Lower leg skin (tissue), 4 donors: Measurements from ENCODE around the gene PRG2. TPM values are rescaled to one million over a fixed set of nuclear protein-coding genes. Genes with fewer than 3 reads are reported as not detected.

Source experiments
- DNase-seq, 2 donors: peaks; one replicate each; pipeline ENCODE4 v3.0.0-alpha.2; 2019; ENCODE audit warnings: low spot score in 2 of 2
- H3K4me3 ChIP-seq: fragments of 200-600 bp; sonication (generic); 2 replicates; pipeline ENCODE4 v1.5.1; 2017; ENCODE audit warnings: mild to moderate bottlenecking, low read depth; ENCODE audit not compliant: poor library complexity, severe bottlenecking
- CTCF ChIP-seq, 3 donors: fragments of 450-650 bp; IDR thresholded peaks; one replicate each; pipeline ENCODE4 v1.5.1; 2016; ENCODE audit warnings: antibody characterized with exemption in 3 of 3, mild to moderate bottlenecking in 3 of 3, moderate library complexity in 2 of 3
- POLR2A ChIP-seq, 2 donors: fragments of 450-650 bp; IDR thresholded peaks; one replicate each; pipeline ENCODE4 v1.6.1; 2016 to 2017; ENCODE audit warnings: antibody characterized with exemption in 2 of 2, mild to moderate bottlenecking in 1 of 2, moderate library complexity in 1 of 2
- WGBS, 2 donors: methylation state at CpG; one replicate each; pipeline ENCODE4 v1.1.5; 2018; 5-methylcytosine and 5-hydroxymethylcytosine counted together
- intact Hi-C: fragments of 100-400 bp; cut with DNase I; formaldehyde crosslinking; loops from one replicate; pipeline ENCODE4 v1.15.0; 2023; ENCODE audit warnings: low total_unique reads
- total RNA-seq, 4 donors: library from RNA; depleted of rRNA; stranded (reverse); fragments of >200 nt; gene quantifications; one replicate each; pipeline ENCODE4 v1.1.0, GENCODE V29; 2016

PRG2 gene
- total RNA-seq, 4 donors from 2014 or later: 0.84 to 1.7 TPM; not detected in 2

- DNase-seq: no peak
- no peak for TF ChIP-seq CTCF (IDR thresholded peaks at IDR 0.05)
- no peak for TF ChIP-seq POLR2A (IDR thresholded peaks at IDR 0.05)
- no peak overlapping the region for H3K4me3 ChIP-seq
- WGBS, 2 donors: 56 to 60% methylated on average over 5 of the region's 5 CpGs
- intact Hi-C loops: no loop called here
Observed at GRCh38 chr11:57377107-57377506, 13.3 kb downstream of the PRG2 start.

- intact Hi-C loops: no loop called here
- 62 to 63% methylated on average over 25 to 26 of the region's 26 CpGs for WGBS, 2 donors
- no peak overlapping the region for H3K4me3 ChIP-seq
- no peak for TF ChIP-seq POLR2A (IDR thresholded peaks at IDR 0.05)
- TF ChIP-seq CTCF (IDR thresholded peaks at IDR 0.05): no peak
- no peak for DNase-seq
Observed at GRCh38 chr11:57376095-57377090, 14.1 kb downstream of the PRG2 start.

DNA sequence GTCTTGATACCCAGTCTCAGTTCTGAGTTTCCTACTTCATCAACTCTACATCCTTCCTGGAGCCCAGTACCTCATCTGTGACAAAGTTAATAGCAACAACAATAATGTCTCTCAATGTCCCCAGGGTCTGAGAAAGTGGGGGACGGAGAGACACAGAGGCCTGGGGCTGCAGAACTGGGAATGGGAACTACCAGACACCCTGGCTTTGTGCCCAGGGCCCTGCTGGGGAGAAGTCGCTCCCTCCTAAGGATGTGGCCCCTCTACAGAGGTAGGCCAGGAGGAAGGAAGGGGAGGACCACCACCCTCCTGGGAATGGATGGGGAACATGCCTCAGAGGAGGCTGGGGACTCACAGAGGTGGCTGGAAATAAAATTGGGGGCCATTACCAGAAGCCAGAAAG, 15.0 kb downstream of the PRG2 start:
- no peak for DNase-seq
- 63 to 71% methylated on average over 2 of the region's 2 CpGs for WGBS, 2 donors
- no peak overlapping the region for H3K4me3 ChIP-seq
- TF ChIP-seq CTCF (IDR thresholded peaks at IDR 0.05) (no peak), POLR2A (IDR thresholded peaks at IDR 0.05) (no peak)
- intact Hi-C loops: no loop called here

- TF ChIP-seq CTCF (IDR thresholded peaks at IDR 0.05) (no peak), POLR2A (IDR thresholded peaks at IDR 0.05) (no peak)
- intact Hi-C loops: no loop called here
- DNase-seq: no peak
- H3K4me3 ChIP-seq: no peak overlapping the region
- WGBS, 2 donors: 86 to 88% methylated on average over 3 of the region's 3 CpGs
Observed at GRCh38 chr11:57374966-57375365, 15.5 kb downstream of the PRG2 start.

- 57 to 68% methylated on average over 3 of the region's 3 CpGs for whole genome bisulfite sequencing, 2 donors
- no peak for DNase-seq
- intact Hi-C loops: no loop called here
- TF ChIP-seq CTCF (IDR thresholded peaks at IDR 0.05) (no peak), POLR2A (IDR thresholded peaks at IDR 0.05) (no peak)
- no peak overlapping the region for H3K4me3 ChIP-seq
Observed at GRCh38 chr11:57373146-57373545, 17.3 kb downstream of the PRG2 start.
